Mammary epithelial cell (primary cell): ENCODE measurements around the gene ARMC8.

Experiments used
- CTCF ChIP-seq, 2 donors: IDR thresholded peaks in 1 of 2; conservative IDR thresholded peaks in 1 of 2; 2 replicates each; pipeline ENCODE4 v1.5.1; 2011 to 2012; ENCODE audit warnings: inconsistent platforms in 2 of 2, low read length in 2 of 2, mild to moderate bottlenecking in 2 of 2, control low read depth in 1 of 2, low read depth in 1 of 2; ENCODE audit not compliant: insufficient read depth in 1 of 2; ENCODE audit errors: extremely low read depth in 1 of 2
- EZH2 ChIP-seq: IDR thresholded peaks from 2 replicates; pipeline ENCODE4 v1.6.1; 2012; ENCODE audit warnings: low read length, inconsistent platforms, borderline replicate concordance

GRCh38 chr3:138254216-138254615, 67.1 kb downstream of the ARMC8 start:
- TF ChIP-seq CTCF (conservative IDR thresholded peaks at IDR 0.05 in 1 of 2, IDR thresholded peaks at IDR 0.05 in 1 of 2; ENCODE audit: extremely low read depth in 1 of 2, insufficient read depth in 1 of 2, low read depth in 1 of 2, low read length in 2 of 2) = no peak
- TF ChIP-seq EZH2 = no peak
